Caco-2 (cell line): ENCODE results near the gene KIF1A. TPM values are rescaled to one million over a fixed set of nuclear protein-coding genes. Genes with fewer than 3 reads are reported as not detected.

ENCODE experiments used
- BruUV-seq: library from RNA; stranded (reverse); fragments of 400-500 nt; replicated peaks from 2 replicates; lab custom pipeline; 2021; lab: Mats Ljungman, UMichigan
- CTCF ChIA-PET: fragments of 300-600 bp; sonication (Branson Sonifier 250); formaldehyde crosslinking; loops from one replicate; lab custom pipeline; 2022; ENCODE audit warnings: antibody characterized with exemption; lab: Charles Lee
- POLR2A ChIA-PET: fragments of 300-600 bp; sonication (Branson Sonifier 250); formaldehyde crosslinking; loops from one replicate; lab custom pipeline; 2022; ENCODE audit warnings: antibody characterized with exemption; lab: Charles Lee
- DNase-seq, 2 experiments: peaks; one replicate each; pipeline versions ENCODE4 v3.0.0 to v3.0.0-alpha.2; 2020 to 2022
- H3K27me3 ChIP-seq: replicated peaks from 2 replicates; pipeline ENCODE4 v1.6.0; 2011; ENCODE audit warnings: low read length; ENCODE audit not compliant: control insufficient read depth, insufficient read depth
- H3K36me3 ChIP-seq: 2 replicates; pipeline ENCODE4 v1.5.1; 2011; ENCODE audit warnings: low read length; ENCODE audit not compliant: control insufficient read depth, insufficient read depth
- H3K4me1 ChIP-seq: fragments of 250-450 bp; sonication (Bioruptor Pico); 2 replicates; pipeline ENCODE4 v1.5.1; 2020; ENCODE audit warnings: mild to moderate bottlenecking
- H3K4me3 ChIP-seq: 2 replicates; pipeline ENCODE4 v1.5.1; 2011; ENCODE audit warnings: low read depth, mild to moderate bottlenecking, control low read depth, low read length
- H3K9me3 ChIP-seq: fragments of 250-450 bp; sonication (Bioruptor Pico); 2 replicates; pipeline ENCODE4 v1.5.1; 2020; ENCODE audit warnings: mild to moderate bottlenecking, moderate library complexity
- H3K27ac Mint-ChIP-seq: one replicate; pipeline ENCODE4 v1.8.0; 2022; ENCODE audit warnings: mixed read lengths; ENCODE audit not compliant: unreplicated experiment
- H3K27me3 Mint-ChIP-seq: one replicate; pipeline ENCODE4 v1.8.0; 2022; ENCODE audit warnings: mixed read lengths; ENCODE audit not compliant: insufficient read depth, unreplicated experiment
- H3K36me3 Mint-ChIP-seq: one replicate; pipeline ENCODE4 v1.8.0; 2022; ENCODE audit warnings: mild to moderate bottlenecking, mixed read lengths; ENCODE audit not compliant: insufficient read depth, unreplicated experiment
- H3K4me1 Mint-ChIP-seq: one replicate; pipeline ENCODE4 v1.8.0; 2022; ENCODE audit warnings: low read depth, mixed read lengths; ENCODE audit not compliant: unreplicated experiment
- H3K4me3 Mint-ChIP-seq: one replicate; pipeline ENCODE4 v1.8.0; 2022; ENCODE audit warnings: mild to moderate bottlenecking, moderate library complexity, mixed read lengths; ENCODE audit not compliant: unreplicated experiment
- H3K9me3 Mint-ChIP-seq: one replicate; pipeline ENCODE4 v1.8.0; 2022; ENCODE audit warnings: mixed read lengths; ENCODE audit not compliant: unreplicated experiment
- CTCF ChIP-seq, 2 experiments: fragments of 200-600 bp in 1 of 2; IDR thresholded peaks; 1 replicate in 1 of 2; 2 replicates in 1 of 2; pipeline versions ENCODE4 v1.5.1 to v1.8.0; 2011 to 2022; ENCODE audit warnings: antibody characterized with exemption in 1 of 2, control low read depth in 1 of 2, inconsistent platforms in 1 of 2, low read depth in 1 of 2, low read length in 1 of 2, mild to moderate bottlenecking in 1 of 2, moderate library complexity in 1 of 2; ENCODE audit not compliant: insufficient read depth in 1 of 2, severe bottlenecking in 1 of 2, unreplicated experiment in 1 of 2
- intact Hi-C: fragments of 100-400 bp; cut with micrococcal nuclease; formaldehyde crosslinking; loops from one replicate; pipeline ENCODE4 v1.10.0; 2022; ENCODE audit not compliant: unreplicated experiment
- total RNA-seq: library from RNA; stranded (reverse); gene quantifications from 2 replicates; pipeline ENCODE4 v1.2.3, GENCODE V29; 2022

Gene KIF1A
- total RNA-seq, 1 experiment from 2014 or later, result 33.1 TPM

- intact Hi-C loops, result no loop called here
- no TSS peak for BruUV-seq
These were observed 91.7 kb downstream of the KIF1A start for GRCh38 chr2:240728361-240728760.

GRCh38 chr2:240727913-240728312 lies 92.1 kb downstream of the KIF1A start:
- Histone ChIP-seq H3K27me3 (no peaks in the 10 kb centered on the region), H3K36me3 (no peaks in the 10 kb centered on the region), H3K4me3 (no peak overlapping the region), H3K4me1 (no peaks in the 10 kb centered on the region), H3K9me3 (no peaks in the 10 kb centered on the region)
- H3K27ac Mint-ChIP-seq, result no peak overlapping the region
- no peak for TF ChIP-seq CTCF (IDR thresholded peaks at IDR 0.05; ENCODE audit: insufficient read depth in 1 of 2, low read depth in 1 of 2, low read length in 1 of 2, severe bottlenecking in 1 of 2, unreplicated experiment in 1 of 2)
- no peaks in the 10 kb centered on the region for H3K4me1 Mint-ChIP-seq
- ChIA-PET CTCF (no interaction called here), POLR2A (no interaction called here)
- no peak overlapping the region for H3K4me3 Mint-ChIP-seq
- no peaks in the 10 kb centered on the region for H3K27me3 Mint-ChIP-seq
- BruUV-seq, result no TSS peak
- H3K36me3 Mint-ChIP-seq, result no peaks in the 10 kb centered on the region
- intact Hi-C loops, result no loop called here
- DNase-seq, result no peak
- no peaks in the 10 kb centered on the region for H3K9me3 Mint-ChIP-seq

More at GRCh38 chr2:240728361-240728760, 91.7 kb downstream of the KIF1A start:
- H3K9me3 Mint-ChIP-seq, result no peaks in the 10 kb centered on the region
- no peak overlapping the region for H3K4me3 Mint-ChIP-seq
- H3K27me3 Mint-ChIP-seq, result no peaks in the 10 kb centered on the region
- no peaks in the 10 kb centered on the region for H3K36me3 Mint-ChIP-seq
- Histone ChIP-seq H3K4me3 (no peak overlapping the region), H3K4me1 (no peaks in the 10 kb centered on the region), H3K36me3 (no peaks in the 10 kb centered on the region), H3K27me3 (no peaks in the 10 kb centered on the region), H3K9me3 (no peaks in the 10 kb centered on the region)
- TF ChIP-seq CTCF (IDR thresholded peaks at IDR 0.05; ENCODE audit: insufficient read depth in 1 of 2, low read depth in 1 of 2, low read length in 1 of 2, severe bottlenecking in 1 of 2, unreplicated experiment in 1 of 2), result no peak
- CTCF ChIA-PET, result interaction anchor here (1.1 kb wide), 1 partner anchor 112 kb away, joined by 3 read pairs; no protein-coding TSS in a partner anchor
- H3K4me1 Mint-ChIP-seq, result no peaks in the 10 kb centered on the region
- POLR2A ChIA-PET, result no interaction called here
- no peak overlapping the region for H3K27ac Mint-ChIP-seq
- DNase-seq, result no peak

- Mint-ChIP-seq H3K9me3 (no peaks in the 10 kb centered on the region), H3K4me1 (no peaks in the 10 kb centered on the region), H3K27me3 (no peaks in the 10 kb centered on the region), H3K27ac (no peak overlapping the region), H3K36me3 (no peaks in the 10 kb centered on the region), H3K4me3 (no peak overlapping the region)
- no peak for DNase-seq
- Histone ChIP-seq H3K4me3 (no peak overlapping the region), H3K9me3 (no peaks in the 10 kb centered on the region), H3K36me3 (no peaks in the 10 kb centered on the region), H3K4me1 (no peaks in the 10 kb centered on the region), H3K27me3 (no peaks in the 10 kb centered on the region)
- POLR2A ChIA-PET, result no interaction called here
- CTCF ChIA-PET, result no interaction called here
- TF ChIP-seq CTCF (IDR thresholded peaks at IDR 0.05; ENCODE audit: insufficient read depth in 1 of 2, low read depth in 1 of 2, low read length in 1 of 2, severe bottlenecking in 1 of 2, unreplicated experiment in 1 of 2), result no peak
- BruUV-seq, result no TSS peak
- intact Hi-C loops, result no loop called here
These were observed 92.6 kb downstream of the KIF1A start for GRCh38 chr2:240727439-240727838.
